ENCODE measurements around the gene PKMYT1.

PKMYT1 gene

DNA sequence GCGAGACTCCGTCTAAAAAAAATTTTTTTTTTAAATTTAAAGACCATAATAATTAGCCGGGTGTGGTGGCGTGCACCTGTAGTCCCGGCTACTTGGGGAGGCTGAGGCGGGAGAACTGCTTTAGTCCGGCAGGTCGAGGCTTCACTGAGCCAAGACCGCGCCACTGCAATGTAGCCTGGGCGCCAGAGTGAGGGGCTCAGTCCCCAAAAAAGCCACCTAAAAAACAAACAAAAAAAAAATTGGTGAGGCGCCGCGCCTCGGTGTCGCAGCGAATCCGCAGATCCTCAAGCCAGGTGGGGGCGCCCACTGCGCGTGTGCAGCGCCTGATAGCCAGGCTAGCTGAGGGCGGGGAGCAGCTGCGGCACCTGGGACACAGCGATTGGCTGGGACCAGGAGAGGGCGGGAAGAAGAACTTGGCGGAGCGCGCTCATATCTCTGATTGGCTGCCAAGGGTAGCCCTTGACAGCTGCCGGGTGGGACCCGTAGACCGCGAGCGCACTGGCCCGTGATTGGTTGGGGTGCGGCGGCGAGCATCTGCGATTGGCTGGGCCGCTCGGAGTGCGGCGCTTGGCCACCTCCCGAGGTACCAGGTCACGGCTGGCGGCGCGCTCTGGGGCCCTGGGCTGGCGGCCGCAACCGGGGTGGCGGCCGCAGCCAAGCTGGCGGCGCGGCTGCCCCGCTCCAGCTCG is 23.5 kb upstream of the PKMYT1 start:
- Histone ChIP-seq H3K27ac (no peak overlapping the region), H3K4me3 (peak overlapping the region in 2 of 7 experiments; percentile 19 to 30)

GRCh38 chr16:3001316-3001715 is 21.1 kb upstream of the PKMYT1 start:
- no peak overlapping the region for H3K4me3 ChIP-seq
- H3K27ac ChIP-seq: no peak overlapping the region

DNA sequence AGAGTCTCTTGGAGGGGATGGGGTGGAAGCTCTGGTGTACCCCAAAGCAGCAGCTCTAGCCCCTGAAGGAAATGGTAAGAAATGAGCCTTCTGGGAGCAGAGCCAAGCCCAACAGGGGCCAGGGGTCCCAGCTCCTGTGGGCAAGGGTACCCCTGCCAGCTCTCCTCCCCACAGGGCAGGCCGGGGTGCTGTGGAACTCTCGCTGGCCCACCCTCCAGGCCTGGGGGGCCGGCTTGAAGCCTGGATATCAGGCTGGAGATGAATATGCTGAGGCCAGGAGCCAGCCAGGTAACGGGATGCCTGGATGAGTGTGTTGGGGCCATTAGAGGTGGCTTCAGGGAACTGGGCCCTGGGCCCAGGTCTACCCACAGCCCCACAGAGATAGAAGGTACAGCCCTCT is 20.3 kb upstream of the PKMYT1 start:
- H3K4me3 ChIP-seq: no peak overlapping the region
- H3K27ac ChIP-seq: no peak overlapping the region

DNA sequence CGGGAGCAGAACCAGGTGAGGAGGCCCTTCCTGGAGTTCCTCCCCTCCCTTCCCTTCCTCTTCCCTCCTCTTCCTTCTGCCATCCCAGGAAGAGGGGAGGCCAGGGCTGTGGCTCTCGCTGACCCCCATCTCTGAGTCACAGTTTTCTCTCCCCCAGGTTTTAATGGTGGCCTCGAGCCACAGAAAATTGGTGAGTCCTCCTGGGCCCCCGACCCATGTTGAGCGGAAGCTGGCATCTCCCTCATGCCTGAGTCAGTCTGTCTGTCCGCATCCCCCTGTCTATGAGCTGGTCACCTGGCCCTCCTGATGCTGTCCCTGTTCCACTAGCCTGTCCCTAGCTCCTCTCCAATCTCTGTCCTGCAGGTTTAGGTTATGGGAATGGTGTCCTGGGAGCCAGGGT is 19.7 kb upstream of the PKMYT1 start:
- Histone ChIP-seq H3K4me3 (no peak overlapping the region), H3K27ac (no peak overlapping the region)

- H3K4me3 ChIP-seq: no peak overlapping the region
Measured at GRCh38 chr16:2996298-2996697, 16.1 kb upstream of the PKMYT1 start.

DNA sequence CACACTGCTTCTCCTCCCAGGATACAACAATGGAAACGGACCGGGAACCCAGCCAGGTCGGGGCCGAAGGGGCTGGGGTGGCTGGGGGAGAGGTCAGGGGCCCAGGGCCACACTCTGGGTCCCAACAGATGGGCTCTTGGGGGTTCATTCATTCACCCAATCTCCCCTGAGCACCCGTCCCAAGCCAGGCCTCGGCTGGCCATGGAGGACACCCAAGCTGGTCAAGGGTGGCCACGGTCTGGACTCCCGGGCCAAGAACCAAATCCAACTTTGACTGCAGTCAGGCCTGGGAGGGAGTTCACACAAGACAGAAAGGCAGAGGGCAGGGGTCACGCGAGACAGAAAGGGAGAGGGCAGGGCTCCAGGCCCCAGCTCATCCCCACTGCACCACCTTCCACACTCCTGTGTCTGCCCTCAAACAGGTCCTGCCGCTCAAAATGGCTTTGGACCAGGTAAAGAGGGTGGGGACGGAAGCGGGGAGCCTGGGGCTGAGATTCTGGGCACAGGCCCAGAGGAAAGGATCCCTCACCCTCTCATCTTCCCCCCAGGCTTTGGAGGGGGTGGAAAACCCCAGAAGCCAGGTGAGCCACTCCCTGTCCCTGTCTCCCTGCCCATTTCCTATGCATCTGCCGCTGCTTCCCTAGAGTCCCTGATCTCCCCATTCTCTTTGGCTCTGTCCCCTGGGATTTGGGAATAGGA is 12.3 kb upstream of the PKMYT1 start:
- no peak overlapping the region for H3K4me3 ChIP-seq
- peak overlapping the region in 8 of 21 experiments; percentile 7 to 72 (median 28) for H3K27ac ChIP-seq

More at GRCh38 chr16:2996298-2996697, 16.1 kb upstream of the PKMYT1 start:
- H3K27ac ChIP-seq: peak overlapping the region in 1 of 21 experiments; percentile 11

GRCh38 chr16:2991566-2992261 is 11.5 kb upstream of the PKMYT1 start:
- H3K4me3 ChIP-seq: no peak overlapping the region
- H3K27ac ChIP-seq: peak overlapping the region in 6 of 21 experiments; percentile 7 to 72 (median 40)

GRCh38 chr16:2990891-2991290 is 10.6 kb upstream of the PKMYT1 start:
- H3K27ac ChIP-seq: peak overlapping the region in 1 of 21 experiments; percentile 25
- no peak overlapping the region for H3K4me3 ChIP-seq

- H3K27ac ChIP-seq: no peak overlapping the region
- H3K4me3 ChIP-seq: no peak overlapping the region
Measured at GRCh38 chr16:2988590-2989099, 8.4 kb upstream of the PKMYT1 start.

DNA sequence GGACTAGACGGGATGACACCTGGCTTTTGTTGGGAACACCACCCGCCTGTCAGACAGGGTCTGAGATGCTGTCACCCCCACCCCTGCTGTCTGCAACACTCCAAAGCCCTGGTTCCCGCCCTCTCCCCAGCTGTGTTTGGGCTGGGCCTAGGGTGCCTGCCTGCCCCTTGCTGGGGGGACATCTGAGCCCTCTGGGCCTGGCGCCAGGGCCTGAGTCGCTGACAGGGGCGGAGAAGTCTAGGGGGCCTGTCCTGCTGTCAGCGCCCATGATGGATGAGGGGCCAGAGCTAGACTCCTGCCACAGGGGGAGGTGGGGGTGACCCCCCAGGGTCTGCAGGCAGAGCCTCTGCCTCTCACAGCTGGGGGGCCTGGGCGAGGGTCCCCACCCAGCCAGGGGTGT is 7.6 kb upstream of the PKMYT1 start:
- H3K27ac ChIP-seq: no peak overlapping the region
- no peak overlapping the region for H3K4me3 ChIP-seq

- Histone ChIP-seq H3K4me3 (no peak overlapping the region), H3K27ac (no peak overlapping the region)
Measured at GRCh38 chr16:2987286-2987685, 7.0 kb upstream of the PKMYT1 start.

DNA sequence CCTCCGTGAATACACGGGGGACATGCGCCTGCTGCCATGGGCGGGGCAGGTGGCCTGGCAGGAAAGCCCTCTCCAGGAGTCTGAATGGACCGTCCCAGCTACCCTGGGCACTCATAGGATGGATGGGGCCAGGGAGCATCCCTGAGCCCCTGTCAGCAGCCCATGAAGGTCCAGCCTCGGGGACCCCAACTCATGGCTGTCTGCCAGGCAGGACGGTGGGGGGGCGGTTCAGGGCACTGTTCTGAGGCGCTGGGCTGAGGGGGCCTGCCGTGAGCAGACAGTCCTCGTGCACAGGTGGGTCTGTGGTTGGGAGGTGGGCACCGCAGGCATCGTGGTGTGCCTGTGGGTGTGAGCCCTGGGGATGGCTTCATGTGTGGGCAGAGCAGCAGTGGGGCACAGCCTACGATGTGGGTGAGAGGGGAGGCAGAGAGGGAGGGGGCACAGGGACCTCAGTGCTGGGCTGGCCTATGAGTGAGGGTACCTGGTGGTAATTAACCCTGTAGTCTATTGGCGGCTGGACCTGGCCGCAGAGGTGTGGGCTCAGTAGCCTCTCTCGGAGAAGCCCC is 6.5 kb upstream of the PKMYT1 start:
- Histone ChIP-seq H3K27ac (no peak overlapping the region), H3K4me3 (no peak overlapping the region)

GRCh38 chr16:2985893-2986355 is 5.7 kb upstream of the PKMYT1 start:
- H3K4me3 ChIP-seq: no peak overlapping the region
- no peak overlapping the region for H3K27ac ChIP-seq

DNA sequence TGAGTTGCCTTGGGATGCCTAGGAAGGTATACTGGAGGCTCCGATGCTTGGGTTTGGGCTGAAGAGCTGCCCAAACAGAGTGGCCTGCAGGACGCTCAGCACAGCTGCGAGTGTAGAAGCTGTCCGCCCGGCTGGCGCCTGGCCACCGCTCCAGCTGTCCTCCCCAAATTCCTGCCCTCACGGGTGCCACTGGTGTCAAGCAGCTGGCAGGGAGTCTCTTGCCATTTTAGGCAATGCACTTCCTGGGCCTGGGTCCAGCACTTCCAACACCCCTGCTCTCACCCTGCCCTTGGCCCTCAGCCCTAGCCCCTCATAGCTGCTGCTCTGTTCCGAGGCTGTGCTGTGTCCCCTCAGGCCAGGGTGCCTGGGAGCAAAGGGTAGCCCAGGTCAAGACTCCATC is 5.2 kb upstream of the PKMYT1 start:
- Histone ChIP-seq H3K27ac (no peak overlapping the region), H3K4me3 (no peak overlapping the region)

DNA sequence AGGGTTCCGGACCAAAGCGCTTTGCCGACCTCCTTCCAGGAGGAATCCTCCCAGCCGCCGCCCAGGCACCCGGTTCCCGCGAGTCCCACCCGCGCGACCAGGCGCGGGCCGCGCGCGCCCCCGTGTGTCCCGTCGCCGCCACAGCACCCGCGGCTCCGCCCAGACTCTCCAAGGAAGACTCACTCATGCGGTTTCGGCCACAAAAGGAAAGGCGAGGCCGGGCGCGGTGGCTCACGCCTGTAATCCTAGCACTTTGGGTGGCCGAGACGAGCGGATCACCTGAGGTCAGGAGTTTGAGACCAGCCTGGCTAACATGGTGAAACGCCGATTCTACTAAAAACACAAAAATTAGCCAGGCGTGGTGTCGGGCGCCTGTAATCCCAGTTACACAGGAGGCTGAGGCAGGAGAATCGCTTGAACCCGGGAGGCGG is 3.5 kb upstream of the PKMYT1 start:
- Histone ChIP-seq H3K4me3 (peak overlapping the region in 1 of 7 experiments; percentile 12), H3K27ac (peak overlapping the region in 1 of 21 experiments; percentile 39)

DNA sequence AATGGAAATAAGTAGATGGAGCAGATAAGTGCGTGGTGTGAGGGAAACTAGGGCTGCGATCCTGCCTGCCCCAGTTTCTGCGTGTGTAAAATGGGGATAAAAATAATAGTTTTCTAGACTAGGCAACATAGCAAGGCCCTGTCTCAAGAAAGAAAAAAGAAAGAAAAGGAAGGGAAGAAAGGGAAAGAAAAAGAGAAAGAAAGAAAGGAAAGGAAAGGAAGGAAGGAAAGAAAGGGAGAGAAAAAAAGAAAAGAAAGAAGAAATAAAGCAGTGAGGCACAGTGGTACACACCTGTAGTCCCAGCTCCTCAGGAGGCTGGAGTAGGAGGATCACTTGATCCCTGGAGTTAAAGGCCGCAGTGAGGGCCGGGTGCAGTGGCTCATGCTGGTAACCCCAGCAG is 2.2 kb upstream of the PKMYT1 start:
- Histone ChIP-seq H3K27ac (no peak overlapping the region), H3K4me3 (no peak overlapping the region)

GRCh38 chr16:2981899-2982250 is 1.6 kb upstream of the PKMYT1 start:
- Histone ChIP-seq H3K27ac (no peak overlapping the region), H3K4me3 (no peak overlapping the region)

DNA sequence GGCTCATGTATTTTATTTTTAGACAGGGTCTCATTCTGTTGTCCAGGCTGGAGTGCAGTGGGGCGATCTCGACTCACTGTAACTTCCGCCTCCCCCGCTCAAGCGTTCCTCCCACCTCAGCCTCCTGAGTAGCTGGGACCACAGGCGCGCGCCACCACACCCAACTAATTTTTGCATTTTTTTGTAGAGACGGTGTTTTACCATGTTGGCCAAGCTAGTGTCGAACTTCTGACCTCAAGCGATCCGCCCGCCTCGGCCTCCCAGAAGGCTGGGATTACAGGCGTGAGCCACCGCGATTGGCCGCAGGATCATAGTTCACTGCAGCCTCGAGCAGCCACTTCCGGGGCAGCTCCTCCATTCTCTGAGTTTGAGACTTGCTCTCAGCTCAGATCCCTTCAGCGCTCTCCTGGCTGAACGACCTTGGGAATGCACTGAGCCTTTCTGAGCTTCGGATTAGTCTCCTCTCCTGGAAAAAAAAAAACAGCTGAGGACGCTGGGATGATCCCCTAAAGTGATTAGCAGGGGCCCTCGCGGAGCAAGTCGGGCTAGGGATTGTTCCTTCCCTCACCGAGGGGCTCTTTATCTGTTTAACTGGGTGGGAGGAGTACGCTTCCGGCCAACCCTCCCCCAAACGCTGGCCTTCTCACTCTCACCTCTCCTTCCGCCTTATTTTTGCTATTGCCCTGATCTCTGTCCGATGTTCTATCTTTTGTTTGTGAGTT is 1.1 kb upstream of the PKMYT1 start:
- Histone ChIP-seq H3K4me3 (peak overlapping the region in 6 of 7 experiments; percentile 67 to 80 (median 72)), H3K27ac (peak overlapping the region in 8 of 21 experiments; percentile 88 to 96 (median 91))

GRCh38 chr16:2979669-2980226 is 498 bp downstream of the PKMYT1 start:
- Histone ChIP-seq H3K27ac (peak overlapping the region in 11 of 21 experiments; percentile 4 to 96 (median 91)), H3K4me3 (peak overlapping the region; percentile 67 to 80 (median 72))

Data from skin epidermis (tissue), 12 donors.